ENCODE data around the gene GPR101. TPM values are rescaled to one million over a fixed set of nuclear protein-coding genes. Genes with fewer than 3 reads are reported as not detected.
"Not testable (repeated sequence)": the region's sequence is repeated elsewhere in the genome, so short reads cannot be mapped to it uniquely, and the experiment has no call there.

The GPR101 gene
- total RNA-seq, 2 experiments from 2014 or later: not detected

- intact Hi-C loops (cut with micrococcal nuclease): no loop called here
- ChIA-PET POLR2A (no interaction called here), CTCF (interaction anchor here (2.7 kb wide), 1 partner anchor 26 kb away, joined by 10 read pairs; no protein-coding TSS in a partner anchor)
- no peak for TF ChIP-seq CTCF (IDR thresholded peaks at IDR 0.05)
- ATAC-seq (no peak), DNase-seq (no peak)
- no peak overlapping the region for H3K27ac Mint-ChIP-seq
- no peak overlapping the region for H3K4me3 Mint-ChIP-seq
- H3K4me1 Mint-ChIP-seq (ENCODE audit: low read depth): no peaks in the 10 kb centered on the region
- H3K27me3 Mint-ChIP-seq: peaks cover 22% of the 10 kb centered on the region
- H3K36me3 Mint-ChIP-seq (ENCODE audit: low read depth): no peaks in the 10 kb centered on the region
- H3K9me3 Mint-ChIP-seq: no peaks in the 10 kb centered on the region
Observed at GRCh38 chrX:137025930-137026329, 7.9 kb downstream of the GPR101 start.

GRCh38 chrX:137000236-137000635, 33.6 kb downstream of the GPR101 start:
- H3K36me3 Mint-ChIP-seq (ENCODE audit: low read depth); H3K27me3 Mint-ChIP-seq; CTCF ChIA-PET; H3K4me1 Mint-ChIP-seq (ENCODE audit: low read depth); H3K9me3 Mint-ChIP-seq; ATAC-seq; H3K4me3 Mint-ChIP-seq; H3K27ac Mint-ChIP-seq; intact Hi-C loops (cut with micrococcal nuclease); DNase-seq; POLR2A ChIA-PET: not testable (repeated sequence)

GRCh38 chrX:136999024-136999423, 34.8 kb downstream of the GPR101 start:
- no peak for TF ChIP-seq CTCF (IDR thresholded peaks at IDR 0.05)
- DNase-seq: no peak
- CTCF ChIA-PET: no interaction called here
- no peak for ATAC-seq
- intact Hi-C loops (cut with micrococcal nuclease): no loop called here
- Mint-ChIP-seq H3K4me1 (ENCODE audit: low read depth) (no peaks in the 10 kb centered on the region), H3K4me3 (no peak overlapping the region), H3K27ac (no peak overlapping the region), H3K27me3 (no peaks in the 10 kb centered on the region), H3K9me3 (peaks cover 2% of the 10 kb centered on the region), H3K36me3 (ENCODE audit: low read depth) (peaks cover 2% of the 10 kb centered on the region)
- POLR2A ChIA-PET: no interaction called here

Other genes starting within 250 kb of the GPR101 start
- 100 to 1,000 TPM; 285 TPM for gene RBMX, start 153.3 kb downstream of the GPR101 start, total RNA-seq